HL-60/S4 treated with phorbol 12-myristate 13-acetate at 8.2 ng/mL for 4 days and 3 days (cell line): ENCODE measurements around the gene BABAM2.

Source experiments
- in situ Hi-C: fragments of 300-500 bp; cut with MboI; formaldehyde crosslinking; loops from 2 replicates; pipeline ENCODE4 v1.15.0; 2022; ENCODE audit warnings: low sequenced_read_pairs

BABAM2 gene

DNA sequence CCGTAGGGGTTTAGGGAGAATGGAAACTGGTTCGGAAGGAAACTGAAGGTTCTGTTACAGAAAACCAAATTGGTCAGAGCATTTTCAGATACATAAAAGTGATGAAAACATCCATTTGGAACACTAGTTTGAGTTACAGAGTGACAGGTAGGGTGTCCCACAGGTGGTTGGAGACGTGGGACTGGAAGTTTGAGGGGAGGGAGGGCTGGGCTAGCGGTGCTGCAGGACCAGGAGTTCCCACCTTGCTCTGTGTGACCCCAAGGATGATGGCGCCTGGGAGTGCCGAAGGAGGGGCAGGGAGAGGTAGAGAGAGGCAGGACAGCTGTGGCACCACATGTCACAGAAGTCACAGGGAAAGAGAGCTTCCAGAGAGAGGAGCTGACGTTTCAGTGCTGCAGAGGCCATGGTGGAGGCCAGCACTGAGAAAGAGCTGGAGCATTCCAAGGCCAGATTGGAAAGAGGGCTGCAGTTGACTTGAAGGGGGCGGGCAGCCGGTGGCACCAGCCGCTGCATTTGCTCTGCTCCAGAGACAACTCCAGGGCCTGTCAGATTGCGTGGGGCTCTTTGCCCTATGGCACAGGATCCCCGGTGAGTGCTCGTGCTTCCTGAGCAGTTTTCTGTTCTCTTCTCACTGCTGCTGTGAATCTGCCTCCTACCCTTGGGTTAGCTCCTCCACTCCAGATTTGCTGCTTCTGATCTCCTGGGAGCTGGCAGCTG is 445.9 kb downstream of the BABAM2 start:
- in situ Hi-C loops = no loop called here

DNA sequence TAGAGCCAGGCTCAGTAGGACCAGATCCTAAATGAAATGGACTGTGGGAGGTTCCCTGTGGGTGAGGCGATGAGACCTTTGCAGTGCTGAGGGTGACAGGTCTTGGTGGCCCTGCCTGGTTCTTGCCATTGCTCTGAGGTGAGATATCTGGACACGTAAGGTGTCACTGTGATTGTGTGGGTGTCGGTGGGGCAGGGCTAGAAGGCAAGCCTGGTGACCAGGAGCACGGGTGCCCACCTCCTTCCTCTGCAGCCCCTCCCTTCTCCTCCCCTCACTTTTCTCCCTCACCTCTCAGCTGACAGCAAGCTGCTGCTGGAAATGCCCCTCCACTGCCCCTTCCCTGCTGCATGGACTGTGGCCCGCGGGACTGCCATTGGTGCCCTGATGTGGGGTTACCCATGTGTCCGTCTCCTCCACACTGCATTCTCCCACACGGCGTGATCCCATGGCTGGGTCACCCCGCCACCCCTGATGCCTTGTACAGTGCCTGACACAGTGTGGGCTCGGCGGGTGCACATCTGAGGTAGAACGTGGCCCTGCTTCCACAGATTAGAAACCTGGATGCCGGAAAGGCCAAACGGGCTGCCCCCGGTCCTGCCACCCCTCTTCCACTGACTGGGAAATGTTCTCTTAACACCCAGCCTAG is 446.6 kb downstream of the BABAM2 start:
- in situ Hi-C loops = no loop called here

DNA sequence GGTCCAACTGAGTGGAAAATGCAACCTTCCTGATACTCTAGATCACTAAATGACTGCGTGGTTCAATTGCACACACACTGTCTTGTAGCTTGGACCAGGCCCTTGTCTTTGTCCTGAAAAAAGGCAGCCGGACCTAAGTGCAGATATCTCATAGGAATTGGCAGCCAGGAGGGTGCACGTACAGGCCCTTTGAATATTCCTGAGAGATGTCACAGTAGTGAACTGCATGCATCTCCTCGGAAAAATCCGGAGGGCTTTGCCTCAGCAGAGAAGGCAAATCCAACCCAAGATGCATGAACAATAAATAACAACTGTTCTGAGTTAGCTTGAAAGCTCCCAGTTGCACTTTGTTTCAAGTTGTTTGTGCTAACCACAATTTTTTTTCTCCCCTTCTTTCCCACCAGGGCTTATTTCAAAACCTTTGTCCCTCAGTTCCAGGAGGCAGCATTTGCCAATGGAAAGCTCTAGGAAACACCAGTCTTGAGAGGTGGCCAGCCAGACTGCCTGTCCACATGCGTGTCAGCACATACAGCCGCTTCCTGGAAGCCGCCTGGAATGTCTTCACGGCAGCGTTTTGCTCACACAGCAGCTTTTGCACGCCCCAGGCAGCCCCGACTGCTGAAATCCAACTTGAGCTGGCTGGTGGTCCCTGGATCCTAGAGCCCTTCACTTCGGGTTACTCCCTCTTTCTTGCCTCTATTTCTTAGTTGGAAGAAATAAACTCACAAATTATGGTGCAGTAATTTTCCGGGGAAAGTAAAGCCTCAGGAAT is 447.7 kb downstream of the BABAM2 start:
- in situ Hi-C loops = no loop called here

DNA sequence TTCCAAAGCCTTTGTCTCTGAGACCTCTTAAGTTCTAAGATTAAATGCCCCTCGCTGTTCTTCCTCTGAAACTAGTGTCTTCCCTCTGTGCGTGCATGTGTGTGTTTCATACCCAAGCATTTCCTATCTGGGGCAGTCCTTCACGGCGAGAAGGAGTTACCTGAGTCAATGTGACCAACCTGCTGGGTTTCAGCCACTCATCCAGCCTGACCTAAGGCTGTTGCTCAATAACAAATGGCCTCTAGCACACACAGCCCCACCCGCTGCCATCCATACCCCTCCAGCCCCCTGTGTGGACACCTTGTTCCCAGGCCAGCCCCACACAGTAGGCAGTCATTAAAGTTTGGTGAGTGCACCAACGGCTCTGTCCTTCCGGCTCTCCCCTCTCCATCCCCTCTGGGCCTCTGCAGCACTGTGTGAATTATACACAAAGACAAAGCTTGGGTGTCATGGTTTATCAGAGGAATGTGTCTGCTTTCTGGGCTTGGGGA is 448.3 kb downstream of the BABAM2 start:
- in situ Hi-C loops = no loop called here

DNA sequence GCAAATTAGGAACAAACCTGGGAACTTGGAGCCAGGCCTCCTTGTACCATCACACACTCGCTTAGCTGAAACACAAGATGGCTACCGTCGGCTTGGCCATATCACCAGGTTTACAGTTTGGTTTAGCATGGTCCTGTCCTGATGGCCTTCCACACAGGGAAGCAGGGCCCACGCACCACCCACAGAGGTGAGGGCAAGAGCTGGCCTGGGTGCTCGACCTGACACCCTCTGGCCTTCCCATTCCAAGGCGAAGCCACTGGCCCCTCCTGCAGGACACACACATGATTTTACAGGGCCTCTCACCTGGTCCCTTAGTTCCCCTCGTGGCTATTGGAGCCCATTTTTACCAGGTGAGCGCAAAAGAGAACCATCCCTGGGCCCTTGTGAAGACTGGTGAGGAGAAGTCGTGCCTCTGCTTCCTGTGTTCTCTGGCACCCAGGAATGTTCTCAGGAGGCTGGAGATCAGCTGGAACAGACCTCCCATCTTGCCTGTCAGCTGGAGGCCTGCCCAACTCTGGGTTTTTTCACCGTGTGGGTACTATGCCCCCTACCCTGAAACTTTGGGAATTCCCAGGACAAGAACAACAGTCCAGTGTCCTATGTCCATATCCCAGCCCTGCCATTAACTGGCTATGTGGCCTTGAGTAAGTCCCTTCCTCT is 449.1 kb downstream of the BABAM2 start:
- in situ Hi-C loops = no loop called here

DNA sequence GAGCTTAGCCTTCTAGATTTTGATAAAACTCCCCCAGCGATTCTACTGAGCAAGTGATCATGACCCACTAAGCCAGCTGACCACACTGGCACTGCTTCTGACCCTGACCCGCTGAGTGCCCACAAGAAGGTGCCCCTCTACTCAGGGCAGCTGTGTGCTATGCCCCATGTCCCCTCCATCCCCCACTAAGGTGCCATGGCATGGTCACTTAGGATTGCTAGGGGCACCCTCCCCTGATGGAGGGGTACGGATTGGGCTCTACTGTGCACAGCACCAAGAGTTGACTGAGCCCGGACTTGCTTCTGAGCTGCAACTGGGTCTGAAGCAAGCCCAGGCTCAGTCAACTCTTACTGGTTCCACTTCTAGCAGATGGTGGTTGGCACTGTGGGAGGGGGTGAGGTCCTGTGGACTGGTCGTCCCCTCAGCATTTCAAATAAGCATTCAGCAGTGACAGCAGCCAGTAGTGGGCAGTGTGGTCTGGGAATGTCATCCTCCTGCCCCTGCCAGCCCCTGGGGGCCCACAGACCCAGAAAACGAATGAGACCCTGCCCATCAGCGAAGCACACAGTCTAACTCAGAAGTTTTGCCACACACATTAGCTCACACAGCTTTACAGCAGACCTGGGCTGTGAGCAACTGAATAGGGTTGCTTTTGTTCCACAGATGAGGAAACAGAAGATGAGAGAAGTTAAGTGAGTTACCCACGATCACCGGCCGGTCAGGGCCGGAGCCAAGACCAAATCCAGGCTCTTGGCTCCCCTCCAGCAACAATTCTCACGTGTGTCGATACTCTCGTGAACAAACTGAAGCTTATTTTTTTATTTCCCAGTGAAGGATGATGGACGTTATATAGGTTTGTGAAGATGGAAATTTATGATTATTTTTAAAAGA is 450.0 kb downstream of the BABAM2 start:
- in situ Hi-C loops = no loop called here

DNA sequence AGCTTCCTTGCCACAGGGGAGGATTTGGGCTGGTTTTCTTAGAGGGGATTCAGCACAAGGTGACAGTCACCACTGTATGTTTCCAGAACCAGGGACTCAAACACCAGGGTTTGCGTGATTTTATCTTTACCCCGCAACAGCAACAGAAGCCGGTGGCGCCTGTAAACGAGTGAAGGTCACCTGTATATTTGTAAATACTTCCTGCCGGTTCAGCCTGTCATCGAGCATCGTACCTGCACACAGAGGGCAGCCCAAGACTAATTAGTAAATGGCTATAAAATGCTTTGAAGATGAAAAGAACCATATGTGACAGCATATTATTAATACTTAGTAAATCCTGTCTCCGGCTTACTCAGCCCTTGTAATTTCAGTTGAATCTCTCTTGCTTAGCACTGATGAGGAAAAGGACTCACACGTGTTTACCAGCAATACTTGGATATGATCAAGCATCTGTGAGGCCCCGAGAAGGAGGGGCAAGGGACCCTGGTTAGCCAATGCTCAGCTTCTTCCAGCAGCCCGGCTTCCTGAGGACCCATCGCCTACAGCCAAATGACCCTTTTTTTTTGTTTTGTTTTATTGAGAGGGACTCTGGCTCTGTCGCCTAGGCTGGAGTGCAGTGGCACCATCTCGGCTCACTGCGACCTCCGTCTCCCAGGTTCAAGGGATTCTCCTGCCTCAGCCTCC is 450.8 kb downstream of the BABAM2 start:
- in situ Hi-C loops = no loop called here

DNA sequence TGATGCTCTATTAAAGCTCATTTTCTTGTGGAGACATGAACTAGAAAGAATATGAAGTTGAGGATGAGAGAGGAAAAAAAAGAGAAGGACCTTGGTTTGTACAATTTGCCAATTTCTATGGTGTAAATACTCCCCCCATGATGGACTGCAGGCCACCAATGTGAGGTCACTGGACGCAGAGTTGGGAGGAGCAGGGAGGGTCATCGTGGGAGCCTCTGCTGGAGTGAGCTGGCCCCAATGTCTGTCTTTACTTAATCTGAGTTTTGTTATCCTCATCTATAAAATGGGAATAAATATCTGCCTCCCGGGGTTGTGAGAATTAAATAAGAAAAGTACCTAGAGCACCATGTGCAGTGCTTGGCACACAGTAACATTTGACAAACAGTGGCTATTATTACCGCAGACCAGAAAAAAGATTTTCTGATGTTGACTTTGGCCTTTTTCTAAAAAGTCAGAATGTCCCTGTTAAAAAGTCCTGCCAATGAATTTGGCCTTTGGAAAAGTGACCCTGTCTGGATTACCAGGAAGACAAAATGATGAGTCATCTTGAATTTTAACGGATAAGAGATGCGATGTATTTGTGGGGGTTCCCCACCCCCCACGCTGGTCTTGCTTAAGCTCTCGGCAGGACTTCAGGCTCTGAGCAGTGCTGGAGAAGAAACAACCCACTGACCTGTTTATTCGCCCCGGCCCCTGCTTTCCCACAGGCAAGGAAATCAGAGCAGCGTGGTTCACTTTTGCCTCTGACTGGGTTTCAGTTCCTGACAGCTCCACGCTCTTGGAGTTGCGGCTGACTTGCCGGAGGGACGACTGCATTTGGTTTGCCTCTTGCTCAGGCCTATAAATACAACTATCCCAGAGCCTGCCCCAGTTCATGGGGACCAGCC is 451.8 kb downstream of the BABAM2 start:
- in situ Hi-C loops = no loop called here

DNA sequence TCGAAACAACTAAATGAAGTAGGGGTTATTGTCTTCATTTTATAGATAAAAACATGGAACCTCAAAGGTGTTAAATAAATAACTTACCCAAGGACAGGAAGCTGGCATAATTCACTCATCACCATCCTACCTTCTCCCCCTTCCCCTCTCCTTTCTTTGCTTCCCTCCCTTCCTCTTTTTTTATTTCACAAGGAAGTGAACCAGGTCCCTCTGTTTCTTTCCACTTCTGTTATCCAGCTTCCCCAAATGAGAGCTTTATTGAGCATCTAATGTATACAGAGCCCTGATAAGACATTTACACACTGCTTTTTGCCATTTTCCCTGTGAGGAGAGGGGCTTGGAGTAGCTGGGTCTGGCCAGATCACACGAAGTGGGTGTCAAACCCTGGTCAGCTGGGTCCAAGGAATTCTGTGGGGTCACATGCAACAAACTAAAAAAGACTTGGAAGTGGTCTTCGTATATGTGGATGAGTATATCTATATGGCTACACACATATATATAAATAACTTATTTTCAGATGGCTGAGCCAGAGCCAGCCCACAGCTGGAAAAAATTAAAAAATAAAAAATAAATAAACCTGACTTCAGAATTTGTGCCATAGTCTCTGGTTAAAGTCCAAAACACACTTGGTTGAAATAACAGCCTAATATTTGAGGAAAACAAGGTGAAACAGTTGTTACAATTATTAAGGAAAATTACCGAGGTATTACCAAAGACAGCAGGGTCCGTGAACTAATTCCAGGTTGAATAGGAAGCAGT is 452.8 kb downstream of the BABAM2 start:
- in situ Hi-C loops = no loop called here

DNA sequence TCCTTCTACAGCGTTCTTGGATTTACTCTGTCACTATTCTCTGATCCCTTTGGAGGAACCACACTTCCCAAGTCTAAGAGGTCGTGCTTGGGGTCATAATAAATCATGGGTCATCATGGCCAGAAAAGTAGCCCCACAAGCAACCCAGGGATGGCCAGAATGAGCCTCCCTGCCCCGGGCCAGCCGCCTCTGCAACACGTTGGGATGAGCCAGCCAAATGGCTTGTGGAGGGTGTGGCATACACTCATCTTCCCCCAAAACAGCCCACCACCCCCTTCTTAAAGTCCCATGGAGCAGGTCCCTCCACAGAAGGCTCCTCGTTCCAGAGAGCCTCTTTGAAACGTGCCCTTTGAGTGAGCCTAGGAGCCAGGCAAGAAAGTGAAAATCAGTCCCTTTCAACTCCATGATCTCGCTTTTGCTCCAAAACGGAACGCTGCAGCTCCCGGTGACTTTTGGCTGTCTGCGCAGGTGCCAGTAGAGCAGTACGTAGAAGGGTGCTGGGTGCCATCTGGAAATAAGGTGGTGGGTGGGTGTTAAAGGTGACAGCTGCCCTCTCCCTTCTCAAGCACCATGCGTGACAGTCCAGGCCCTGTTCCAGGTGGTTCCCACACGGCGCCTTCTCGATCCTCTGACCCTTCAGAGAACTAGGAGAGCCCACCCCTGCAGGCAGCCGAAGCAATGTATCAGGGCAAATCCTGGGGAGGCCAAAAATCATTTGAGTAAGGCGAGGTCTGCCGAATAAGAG is 453.6 kb downstream of the BABAM2 start:
- in situ Hi-C loops = no loop called here

DNA sequence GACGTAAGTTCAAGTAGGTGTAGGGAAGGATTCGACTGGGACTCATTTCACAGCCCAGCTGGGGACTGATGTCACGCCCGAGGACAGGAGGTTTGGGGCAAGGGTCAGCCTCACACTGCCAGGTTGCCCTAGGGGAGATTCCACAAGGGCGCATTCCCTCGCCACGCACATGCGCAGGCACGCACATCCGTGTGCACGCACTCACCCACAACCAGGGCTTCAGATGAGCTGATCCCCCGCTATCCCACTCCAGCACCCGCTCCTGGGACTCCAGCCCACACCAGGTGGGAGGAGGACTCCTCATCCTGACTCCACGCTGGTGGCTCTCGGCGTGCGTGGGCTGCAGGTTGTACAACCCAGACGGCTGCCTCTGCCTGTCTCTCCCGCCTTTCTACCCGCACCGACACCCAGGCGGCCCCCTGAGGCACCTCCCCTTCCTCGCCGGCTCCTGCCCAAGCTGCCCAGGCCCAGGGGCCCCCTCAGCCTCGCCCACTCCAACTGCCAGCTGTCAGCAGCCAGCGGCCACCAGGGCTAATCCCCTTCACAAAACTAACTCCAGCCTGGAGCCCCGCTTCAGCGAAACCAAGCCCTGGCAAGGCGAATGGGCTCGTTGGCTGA is 454.3 kb downstream of the BABAM2 start:
- in situ Hi-C loops = no loop called here

DNA sequence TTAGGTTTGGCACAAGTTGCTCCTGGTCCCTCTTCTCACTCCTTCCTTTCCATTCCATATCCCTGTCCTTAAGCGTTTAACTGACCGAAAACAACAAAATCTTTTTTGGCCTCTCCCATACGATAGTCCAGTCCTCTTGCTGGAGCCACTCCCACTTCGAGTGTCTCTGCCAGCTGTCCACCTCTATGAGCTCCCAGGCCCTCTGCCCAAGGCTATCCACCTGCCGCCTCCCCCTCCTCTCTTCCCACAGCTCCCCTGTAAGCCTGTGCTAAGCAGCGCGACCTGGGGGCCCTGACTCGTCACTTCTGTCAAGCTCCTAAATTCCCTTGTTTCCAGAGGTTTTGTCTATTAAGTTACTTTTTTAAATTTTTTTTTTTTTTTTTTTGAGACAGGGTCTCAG is 455.1 kb downstream of the BABAM2 start:
- in situ Hi-C loops = no loop called here

DNA sequence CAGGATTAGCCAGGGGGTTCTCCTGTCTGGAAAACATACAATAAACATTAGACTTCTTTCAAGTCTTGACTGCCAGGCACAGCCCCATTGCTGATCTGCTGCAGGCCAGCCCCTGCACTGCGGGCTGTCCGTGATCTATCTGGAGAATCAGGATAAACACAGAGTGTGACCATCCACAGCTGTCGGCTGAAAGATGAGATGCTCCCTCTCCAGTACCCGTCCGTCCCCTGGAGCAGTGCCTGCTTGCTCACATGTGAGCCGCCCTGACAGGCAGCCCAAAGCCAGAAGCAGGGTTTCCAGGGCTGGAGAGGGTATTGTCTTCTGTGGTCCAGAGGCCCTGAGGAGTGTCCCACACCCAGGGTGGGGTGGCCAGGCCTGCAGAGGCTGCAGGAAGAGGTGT is 456.1 kb downstream of the BABAM2 start:
- in situ Hi-C loops = no loop called here

DNA sequence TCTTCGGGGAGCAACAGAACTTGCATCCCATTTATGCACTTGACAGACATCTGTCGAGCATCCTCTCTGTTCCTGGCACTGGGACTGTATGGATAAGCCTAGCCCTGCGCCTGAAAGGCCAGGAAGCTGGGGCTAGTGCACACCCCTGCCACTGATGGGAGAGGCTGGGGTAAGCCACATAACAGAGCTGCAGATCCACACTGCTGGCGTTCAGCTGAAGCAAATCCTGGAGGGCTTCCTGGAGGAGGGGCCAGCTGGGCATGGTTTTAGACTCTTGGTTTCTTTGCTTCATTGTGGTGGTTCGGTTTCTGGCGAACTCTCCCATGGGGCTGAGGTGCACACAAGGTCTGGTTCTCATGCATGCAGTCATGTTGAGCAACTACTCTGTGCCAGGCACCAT is 456.7 kb downstream of the BABAM2 start:
- in situ Hi-C loops = no loop called here

DNA sequence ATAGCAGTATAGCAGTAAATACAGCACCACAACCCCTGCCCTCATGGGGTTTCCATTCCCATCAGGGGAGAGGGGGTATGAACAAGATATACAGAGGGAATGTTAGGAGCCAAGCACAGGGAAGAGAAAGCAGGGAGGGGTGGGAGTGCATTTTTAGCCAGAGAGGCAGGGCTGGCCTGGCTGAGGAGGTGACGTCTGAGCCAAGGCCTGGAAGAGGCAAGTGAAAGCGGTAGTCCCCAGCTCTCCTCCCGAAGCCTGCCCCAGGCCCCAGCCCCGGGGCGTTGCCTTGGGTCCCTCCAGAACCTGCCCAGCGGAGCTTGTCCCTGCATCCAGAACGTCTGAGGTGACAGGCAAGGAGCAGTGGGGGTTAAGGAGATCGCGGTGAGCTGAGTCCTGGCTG is 457.1 kb downstream of the BABAM2 start:
- in situ Hi-C loops = no loop called here

DNA sequence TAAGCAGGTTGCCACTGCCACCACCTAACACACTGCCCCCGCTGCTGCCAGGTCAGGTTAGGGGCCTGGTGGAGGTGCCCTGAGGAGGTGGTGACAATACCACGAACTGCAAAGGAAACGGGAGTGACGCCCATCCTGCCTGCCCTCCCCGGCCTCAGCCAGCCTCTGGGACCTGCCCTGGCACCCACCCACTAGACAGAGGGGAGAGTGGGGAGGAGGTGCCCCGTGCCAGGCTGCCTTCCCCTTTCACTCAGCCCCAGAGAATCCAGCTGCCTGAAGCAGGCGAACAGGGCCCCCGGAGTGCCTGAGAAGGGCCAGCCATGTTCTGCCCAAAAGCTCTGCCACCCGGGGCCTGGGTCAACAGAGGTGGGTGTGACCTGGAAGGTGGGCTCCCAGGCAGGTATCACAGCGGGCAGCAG is 457.6 kb downstream of the BABAM2 start:
- in situ Hi-C loops = no loop called here

DNA sequence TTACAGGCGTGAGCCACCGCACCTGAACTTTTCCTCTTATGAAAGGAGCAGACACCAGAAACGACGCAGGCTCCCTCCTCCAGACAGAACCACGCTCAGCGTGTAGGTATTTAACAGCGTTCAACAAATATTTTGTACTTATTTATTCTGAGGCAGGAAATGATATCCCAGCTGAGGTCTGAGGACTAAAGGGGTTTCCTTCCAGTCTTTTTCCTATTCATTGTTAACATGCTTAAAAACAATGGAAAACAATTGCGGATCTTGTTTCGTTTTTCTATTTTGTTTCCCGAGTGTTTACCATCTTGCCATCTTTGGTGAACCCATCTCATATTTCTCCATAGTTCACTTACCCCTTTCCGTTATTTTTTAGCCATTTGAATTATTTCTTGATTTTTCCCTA is 458.4 kb downstream of the BABAM2 start:
- in situ Hi-C loops = no loop called here
